ENCODE measurements around the gene SLITRK4. TPM values are rescaled to one million over a fixed set of nuclear protein-coding genes. Genes with fewer than 3 reads are reported as not detected.

Gene SLITRK4
- total RNA-seq, 2 donors from 2014 or later = not detected

GRCh38 chrX:143601809-143602208, 34.1 kb downstream of the SLITRK4 start:
- Mint-ChIP-seq H3K36me3 (no peaks in the 10 kb centered on the region), H3K27ac (no peak overlapping the region), H3K9me3 (peaks cover 6% of the 10 kb centered on the region in 2 donors)
- DNase-seq (ENCODE audit: low spot score in 2 of 2) (no peak), ATAC-seq (no peak)

GRCh38 chrX:143581240-143581639, 54.7 kb downstream of the SLITRK4 start:
- DNase-seq (ENCODE audit: low spot score in 2 of 2) (no peak), ATAC-seq (no peak)
- peaks cover 4 to 5% of the 10 kb centered on the region in 2 donors for H3K9me3 Mint-ChIP-seq
- H3K27ac Mint-ChIP-seq = no peak overlapping the region
- peaks cover 0 to 5% of the 10 kb centered on the region in 2 donors for H3K36me3 Mint-ChIP-seq

GRCh38 chrX:143580266-143580665, 55.6 kb downstream of the SLITRK4 start:
- Mint-ChIP-seq H3K9me3 (peaks cover 4 to 5% of the 10 kb centered on the region in 2 donors), H3K36me3 (peaks cover 0 to 5% of the 10 kb centered on the region in 2 donors), H3K27ac (no peak overlapping the region)
- ATAC-seq (no peak), DNase-seq (ENCODE audit: low spot score in 2 of 2) (no peak)

Other genes with a start within 250 kb of the SLITRK4 start
- gene SPANXN3, start 118.6 kb downstream of the SLITRK4 start, total RNA-seq = not detected
- gene SPANXN2, start 84.7 kb upstream of the SLITRK4 start, total RNA-seq = not detected
- not detected for gene UBE2NL, start 248.0 kb upstream of the SLITRK4 start, total RNA-seq

Measured in activated naive CD4-positive, alpha-beta T cell treated with anti-CD3 and anti-CD28 coated beads, Interleukin-2, amount 50 U/mL, for 72 hours (primary cell).